A549 (cell line): ENCODE data around the gene KIAA0753. TPM values are rescaled to one million over a fixed set of nuclear protein-coding genes. Genes with fewer than 3 reads are reported as not detected.

Experiments used
- ATAC-seq, 2 experiments: fragments of 200-7000 bp in 1 of 2; fragments of >200 bp in 1 of 2; cut with Nextera tagmentation in 1 of 2; cut with Tn5 transposase in 1 of 2; 3 replicates each; pipeline versions ENCODE4 v1.8.0 to v1.9.1; 2018 to 2020; ENCODE audit warnings: mild to moderate bottlenecking in 1 of 2, moderate library complexity in 1 of 2
- CTCF ChIA-PET: fragments of 300-600 bp; sonication (Branson Sonifier 250); formaldehyde crosslinking; extraction: SDS; loops from one replicate; lab custom pipeline; 2021; ENCODE audit warnings: antibody characterized with exemption, inconsistent platforms; lab: Yijun Ruan, JAX
- POLR2A ChIA-PET: fragments of 350-600 bp; formaldehyde crosslinking; extraction: SDS; loops from one replicate; lab custom pipeline; 2021; ENCODE audit warnings: antibody characterized with exemption, inconsistent platforms; lab: Yijun Ruan, JAX
- DNase-seq, 2 experiments: peaks; one replicate each; pipeline versions ENCODE4 v3.0.0 to v3.0.0-alpha.2; 2011 to 2016; ENCODE audit warnings: low read depth in 1 of 2, low spot score in 1 of 2
- FAIRE-seq: peaks from 2 replicates; lab custom pipeline; 2011; peaks lifted over from hg19 to GRCh38; lab: Jason Lieb, UNC
- H3K27ac ChIP-seq, 2 experiments: fragments of >200 bp; sonication (Bioruptor Twin); formaldehyde crosslinking; 3 replicates each; pipeline ENCODE4 v1.5.1; 2016 to 2017
- H3K4me1 ChIP-seq: fragments of >200 bp; sonication (Bioruptor Twin); formaldehyde crosslinking; 3 replicates; pipeline ENCODE4 v1.6.1; 2016
- H3K4me2 ChIP-seq: fragments of >200 bp; sonication (Bioruptor Twin); formaldehyde crosslinking; 3 replicates; pipeline ENCODE4 v1.6.1; 2016
- H3K4me3 ChIP-seq: fragments of >200 bp; sonication (Bioruptor Twin); formaldehyde crosslinking; 3 replicates; pipeline ENCODE4 v1.5.1; 2016
- H3K9me3 ChIP-seq: fragments of >200 bp; sonication (Bioruptor Twin); formaldehyde crosslinking; 3 replicates; pipeline ENCODE4 v1.6.1; 2016
- BCL3 ChIP-seq: fragments of >200 bp; sonication (Bioruptor Twin); formaldehyde crosslinking; IDR thresholded peaks from 3 replicates; pipeline ENCODE4 v1.6.1; 2016
- CEBPB ChIP-seq, 2 experiments: fragments of >200 bp in 1 of 2; sonication (Bioruptor Twin) in 1 of 2; formaldehyde crosslinking in 1 of 2; IDR thresholded peaks; 2 replicates each; pipeline ENCODE4 v1.6.1; 2012 to 2016
- CHD2 ChIP-seq: fragments of 150-350 bp; IDR thresholded peaks from 2 replicates; pipeline ENCODE4 v1.6.1; 2014; ENCODE audit warnings: low read length; ENCODE audit not compliant: partially characterized antibody
- CTCF ChIP-seq: fragments of >200 bp; sonication (Bioruptor Twin); formaldehyde crosslinking; IDR thresholded peaks from 3 replicates; pipeline ENCODE4 v1.5.1; 2016
- EHF ChIP-seq: fragments of 250-450 bp; sonication (Bioruptor Pico); IDR thresholded peaks from 2 replicates; pipeline ENCODE4 v1.5.0; 2020; ENCODE audit warnings: mild to moderate bottlenecking
- EHMT2 ChIP-seq: fragments of 200-600 bp; sonication (generic); IDR thresholded peaks from 2 replicates; pipeline ENCODE4 v1.6.1; 2016; ENCODE audit warnings: antibody characterized with exemption, low read depth, mild to moderate bottlenecking, moderate library complexity
- ELK1 ChIP-seq: fragments of 150-350 bp; IDR thresholded peaks from 2 replicates; pipeline ENCODE4 v1.6.1; 2014; ENCODE audit warnings: low read depth, mild to moderate bottlenecking, low read length
- EP300 ChIP-seq, 2 experiments: fragments of >200 bp; sonication (Bioruptor Twin); formaldehyde crosslinking; IDR thresholded peaks; 2 replicates in 1 of 2; 3 replicates in 1 of 2; pipeline ENCODE4 v1.6.1; 2016 to 2017
- ESRRA ChIP-seq: fragments of 150-350 bp; IDR thresholded peaks from 2 replicates; pipeline ENCODE4 v1.6.1; 2014; ENCODE audit warnings: mild to moderate bottlenecking, low read length, borderline replicate concordance
- FOSL2 ChIP-seq, 2 experiments: fragments of 450-650 bp in 1 of 2; fragments of >200 bp in 1 of 2; sonication (Bioruptor Twin) in 1 of 2; formaldehyde crosslinking; IDR thresholded peaks; 2 replicates each; pipeline versions ENCODE4 v1.5.0 to v1.6.1; 2016 to 2020; ENCODE audit warnings: mild to moderate bottlenecking in 1 of 2, moderate library complexity in 1 of 2
- FOXS1 ChIP-seq: fragments of 250-450 bp; sonication (Bioruptor Pico); IDR thresholded peaks from 2 replicates; pipeline ENCODE4 v1.5.0; 2020; ENCODE audit warnings: mild to moderate bottlenecking, moderate library complexity
- HES2 ChIP-seq: fragments of >200 bp; sonication (Bioruptor Twin); formaldehyde crosslinking; IDR thresholded peaks from 2 replicates; pipeline ENCODE4 v1.6.1; 2016
- HOXA7 ChIP-seq: fragments of 250-450 bp; sonication (Bioruptor Pico); IDR thresholded peaks from 2 replicates; pipeline ENCODE4 v1.5.0; 2020; ENCODE audit warnings: mild to moderate bottlenecking, moderate library complexity
- HOXB13 ChIP-seq: fragments of 250-450 bp; sonication (Bioruptor Pico); IDR thresholded peaks from 2 replicates; pipeline ENCODE4 v1.5.0; 2020; ENCODE audit warnings: low read depth, mild to moderate bottlenecking, moderate library complexity
- HOXB5 ChIP-seq: fragments of 250-450 bp; sonication (Bioruptor Pico); IDR thresholded peaks from 2 replicates; pipeline ENCODE4 v1.5.0; 2020; ENCODE audit warnings: mild to moderate bottlenecking, moderate library complexity
- JUN ChIP-seq, 2 experiments: fragments of >200 bp; sonication (Bioruptor Twin); formaldehyde crosslinking; IDR thresholded peaks; 2 replicates in 1 of 2; 3 replicates in 1 of 2; pipeline ENCODE4 v1.6.1; 2016 to 2017
- JUNB ChIP-seq: fragments of >200 bp; sonication (Bioruptor Twin); formaldehyde crosslinking; IDR thresholded peaks from 2 replicates; pipeline ENCODE4 v1.6.1; 2016
- KDM1A ChIP-seq: fragments of 200-600 bp; sonication (generic); IDR thresholded peaks from 2 replicates; pipeline ENCODE4 v1.6.1; 2016; ENCODE audit warnings: low read depth, mild to moderate bottlenecking
- MAX ChIP-seq: IDR thresholded peaks from 2 replicates; pipeline ENCODE4 v1.6.1; 2012
- NPAS2 ChIP-seq: fragments of 250-450 bp; sonication (Bioruptor Pico); IDR thresholded peaks from 2 replicates; pipeline ENCODE4 v1.8.0; 2022; ENCODE audit warnings: mild to moderate bottlenecking, moderate library complexity, borderline replicate concordance
- POLR2AphosphoS2 ChIP-seq: conservative IDR thresholded peaks from 2 replicates; pipeline ENCODE4 v1.6.1; 2012; ENCODE audit warnings: low read length, improper control_type of control experiment, inconsistent platforms
- RAD21 ChIP-seq, 2 experiments: fragments of >200 bp in 1 of 2; sonication (Bioruptor Twin) in 1 of 2; formaldehyde crosslinking in 1 of 2; IDR thresholded peaks in 1 of 2; conservative IDR thresholded peaks in 1 of 2; 2 replicates in 1 of 2; 3 replicates in 1 of 2; pipeline ENCODE4 v1.6.1; 2012 to 2018; ENCODE audit warnings: inconsistent platforms in 1 of 2
- RFX5 ChIP-seq: fragments of 450-650 bp; IDR thresholded peaks from 2 replicates; pipeline ENCODE4 v1.7.1; 2014; ENCODE audit warnings: antibody characterized with exemption, mild to moderate bottlenecking, moderate library complexity
- SMC3 ChIP-seq: fragments of >200 bp; sonication (Bioruptor Twin); formaldehyde crosslinking; IDR thresholded peaks from 3 replicates; pipeline ENCODE4 v1.6.1; 2018; ENCODE audit warnings: inconsistent platforms
- TFCP2L1 ChIP-seq: fragments of 250-450 bp; sonication (Bioruptor Pico); IDR thresholded peaks from 2 replicates; pipeline ENCODE4 v1.5.0; 2021; ENCODE audit warnings: mild to moderate bottlenecking
- ZFP36 ChIP-seq: fragments of 450-650 bp; IDR thresholded peaks from 2 replicates; pipeline ENCODE4 v1.6.1; 2014; ENCODE audit warnings: borderline replicate concordance; ENCODE audit not compliant: partially characterized antibody
- ZNF302 ChIP-seq: fragments of 250-450 bp; sonication (Bioruptor Pico); IDR thresholded peaks from 2 replicates; pipeline ENCODE4 v1.9.0; 2021; ENCODE audit warnings: inconsistent platforms, mild to moderate bottlenecking, moderate library complexity
- WGBS: methylation state at CpG from one replicate; pipeline ENCODE4 v1.1.6; 2017; ENCODE audit errors: missing lambda C conversion rate; 5-methylcytosine and 5-hydroxymethylcytosine counted together
- polyA plus RNA-seq, 4 experiments: library from polyadenylated mRNA; depleted of rRNA in 3 of 4; stranded (reverse); fragments of >200 nt; fragmentation: RNase III in 1 of 4; extraction: RNeasy Plus Mini Kit Qiagen cat#74134 plus additional on column Dnase treatment in 1 of 4; gene quantifications; 2 replicates in 3 of 4; 3 replicates in 1 of 4; pipeline ENCODE4 v1.2.3, GENCODE V29; 2011 to 2017
- TF ChIP-seq, protein P1 (sequence below): IDR thresholded peaks from 2 replicates; pipeline ENCODE4 v1.6.1; 2012; ENCODE audit warnings: low read depth, borderline replicate concordance
- TF ChIP-seq, protein P2 (sequence below): fragments of 250-450 bp; sonication (Bioruptor Pico); IDR thresholded peaks from 2 replicates; pipeline ENCODE4 v1.5.0; 2021; ENCODE audit warnings: mild to moderate bottlenecking, moderate library complexity, borderline replicate concordance

Gene KIAA0753
- polyA plus RNA-seq, 2 of the 4 experiments (the other 2 are of a cell fraction) = 13.6 to 15.2 TPM

- Histone ChIP-seq H3K4me3 (peak overlapping the region; percentile 29; the same call in 2 of the 3 replicates), H3K9me3 (no peaks in the 10 kb centered on the region), H3K4me2 (peak overlapping the region; percentile 86), H3K27ac (peak overlapping the region; percentile 90 to 98), H3K4me1 (peaks cover 29% of the 10 kb centered on the region)
- CTCF ChIA-PET = interaction anchor here (0.8 to 8.6 kb wide), 5 partner anchors 24 to 119 kb away, joined by 3 to 68 read pairs (median 3); no protein-coding TSS in a partner anchor
- peak; percentile 85 to 86 for ATAC-seq
- 2% methylated on average over 7 of the region's 7 CpGs for WGBS
- peak; percentile 38 to 79 for DNase-seq
- no peak for FAIRE-seq
- TF ChIP-seq NPAS2 (CRISPR knock-in tag) = no peak
- no peak for TF ChIP-seq FOSL2 (IDR thresholded peaks at IDR 0.05)
- TF ChIP-seq FOSL2 (CRISPR knock-in tag; IDR thresholded peaks at IDR 0.05) = peak; percentile 58
- no peak for TF ChIP-seq CTCF
- TF ChIP-seq HOXB13 = 0 out of 2 replicates have a peak, but pooled peaks have one; percentile 55
- TF ChIP-seq JUNB = peak; percentile 60
- peak; percentile 64 to 80; a peak in 3 of 5 replicates for TF ChIP-seq JUN (IDR thresholded peaks at IDR 0.05)
- no peak for TF ChIP-seq ELK1
- TF ChIP-seq TFCP2L1 (CRISPR knock-in tag) = no peak
- no peak for TF ChIP-seq HOXA7 (CRISPR knock-in tag)
- 0 out of 3 replicates have a peak, but pooled peaks have one; percentile 14 for TF ChIP-seq BCL3
- TF ChIP-seq EP300 (IDR thresholded peaks at IDR 0.05) = peak in 1 of 2 experiments; percentile 2; a peak in 1 of 5 replicates
- peak; percentile 60 for TF ChIP-seq MAX
- TF ChIP-seq, protein P1, sequence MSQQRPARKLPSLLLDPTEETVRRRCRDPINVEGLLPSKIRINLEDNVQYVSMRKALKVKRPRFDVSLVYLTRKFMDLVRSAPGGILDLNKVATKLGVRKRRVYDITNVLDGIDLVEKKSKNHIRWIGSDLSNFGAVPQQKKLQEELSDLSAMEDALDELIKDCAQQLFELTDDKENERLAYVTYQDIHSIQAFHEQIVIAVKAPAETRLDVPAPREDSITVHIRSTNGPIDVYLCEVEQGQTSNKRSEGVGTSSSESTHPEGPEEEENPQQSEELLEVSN = peak; percentile 70; the same call in 1 of the 2 replicates
- TF ChIP-seq FOXS1 (CRISPR knock-in tag) = peak; percentile 56; the same call in 1 of the 2 replicates
- TF ChIP-seq ZFP36 = no peak
- TF ChIP-seq SMC3 = 0 out of 3 replicates have a peak, but pooled peaks have one; percentile 20
- TF ChIP-seq HES2 = no peak
- TF ChIP-seq ESRRA = no peak
- TF ChIP-seq RAD21 (conservative IDR thresholded peaks at IDR 0.05 in 1 of 2, IDR thresholded peaks at IDR 0.05 in 1 of 2) = peak in 1 of 2 experiments; percentile 26; a peak in 1 of 5 replicates
- 0 out of 2 replicates have a peak, but pooled peaks have one; percentile 63 for TF ChIP-seq HOXB5
- no peak for TF ChIP-seq KDM1A
- no peak for TF ChIP-seq RFX5
- TF ChIP-seq ZNF302 (CRISPR knock-in tag) = peak; percentile 88; the same call in 1 of the 2 replicates
- no peak for TF ChIP-seq CHD2
- TF ChIP-seq POLR2AphosphoS2 = no peak
- no peak for TF ChIP-seq EHMT2
- TF ChIP-seq EHF (CRISPR knock-in tag) = peak; percentile 64; the same call in 1 of the 2 replicates
- TF ChIP-seq, protein P2, sequence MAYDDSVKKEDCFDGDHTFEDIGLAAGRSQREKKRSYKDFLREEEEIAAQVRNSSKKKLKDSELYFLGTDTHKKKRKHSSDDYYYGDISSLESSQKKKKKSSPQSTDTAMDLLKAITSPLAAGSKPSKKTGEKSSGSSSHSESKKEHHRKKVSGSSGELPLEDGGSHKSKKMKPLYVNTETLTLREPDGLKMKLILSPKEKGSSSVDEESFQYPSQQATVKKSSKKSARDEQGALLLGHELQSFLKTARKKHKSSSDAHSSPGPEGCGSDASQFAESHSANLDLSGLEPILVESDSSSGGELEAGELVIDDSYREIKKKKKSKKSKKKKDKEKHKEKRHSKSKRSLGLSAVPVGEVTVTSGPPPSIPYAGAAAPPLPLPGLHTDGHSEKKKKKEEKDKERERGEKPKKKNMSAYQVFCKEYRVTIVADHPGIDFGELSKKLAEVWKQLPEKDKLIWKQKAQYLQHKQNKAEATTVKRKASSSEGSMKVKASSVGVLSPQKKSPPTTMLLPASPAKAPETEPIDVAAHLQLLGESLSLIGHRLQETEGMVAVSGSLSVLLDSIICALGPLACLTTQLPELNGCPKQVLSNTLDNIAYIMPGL (CRISPR knock-in tag) = no peak
- peak; percentile 74 to 90 for TF ChIP-seq CEBPB (IDR thresholded peaks at IDR 0.05)
- POLR2A ChIA-PET = interaction anchor here (1.5 kb wide), 1 partner anchor 14 kb away, joined by 3 read pairs; no protein-coding TSS in a partner anchor
Measured at GRCh38 chr17:6591599-6592158, 48.8 kb downstream of the KIAA0753 start.
